Activated CD4-positive, alpha-beta T cell treated with anti-CD3 and anti-CD28 coated beads for 24 hours (primary cell): ENCODE data around the gene CDC34.
A peak's percentile ranks its signal among the peaks of the same experiment; 100 is the strongest.

Experiments used
- DNase-seq, 2 donors: peaks; one replicate each; pipeline ENCODE4 v3.0.0-alpha.2; 2020; ENCODE audit warnings: low read depth in 2 of 2

The CDC34 gene

DNA sequence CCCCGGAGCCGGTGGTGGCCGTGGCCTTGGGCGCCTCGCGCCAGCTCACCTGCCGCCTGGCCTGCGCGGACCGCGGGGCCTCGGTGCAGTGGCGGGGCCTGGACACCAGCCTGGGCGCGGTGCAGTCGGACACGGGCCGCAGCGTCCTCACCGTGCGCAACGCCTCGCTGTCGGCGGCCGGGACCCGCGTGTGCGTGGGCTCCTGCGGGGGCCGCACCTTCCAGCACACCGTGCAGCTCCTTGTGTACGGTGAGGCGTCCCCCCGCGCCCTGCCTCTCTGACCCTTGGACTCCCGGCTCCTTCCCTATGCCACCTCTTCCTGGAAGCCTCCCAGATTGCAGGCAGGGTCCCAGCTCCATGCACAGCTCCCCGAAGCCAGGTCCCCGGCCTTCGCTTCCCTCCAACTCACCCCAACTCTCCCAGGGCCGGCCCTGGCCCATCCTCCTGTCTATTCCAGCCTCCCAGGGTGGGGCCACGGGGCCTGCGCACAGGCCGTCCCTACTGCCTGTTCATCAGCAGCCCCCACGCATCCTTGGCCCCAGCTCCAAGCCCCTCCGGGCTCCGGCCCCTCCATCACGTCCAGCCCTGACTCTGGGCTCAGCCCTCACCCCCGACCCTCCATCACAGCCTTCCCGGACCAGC lies 33.6 kb upstream of the CDC34 start:
- no peak for DNase-seq

DNA sequence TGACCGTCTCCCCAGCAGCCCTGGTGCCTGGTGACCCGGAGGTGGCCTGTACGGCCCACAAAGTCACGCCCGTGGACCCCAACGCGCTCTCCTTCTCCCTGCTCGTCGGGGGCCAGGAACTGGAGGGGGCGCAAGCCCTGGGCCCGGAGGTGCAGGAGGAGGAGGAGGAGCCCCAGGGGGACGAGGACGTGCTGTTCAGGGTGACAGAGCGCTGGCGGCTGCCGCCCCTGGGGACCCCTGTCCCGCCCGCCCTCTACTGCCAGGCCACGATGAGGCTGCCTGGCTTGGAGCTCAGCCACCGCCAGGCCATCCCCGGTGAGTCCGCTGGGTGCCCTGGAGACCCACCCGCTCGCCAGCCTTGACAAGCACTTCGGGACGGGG lies 33.1 kb upstream of the CDC34 start:
- no peak for DNase-seq

DNA sequence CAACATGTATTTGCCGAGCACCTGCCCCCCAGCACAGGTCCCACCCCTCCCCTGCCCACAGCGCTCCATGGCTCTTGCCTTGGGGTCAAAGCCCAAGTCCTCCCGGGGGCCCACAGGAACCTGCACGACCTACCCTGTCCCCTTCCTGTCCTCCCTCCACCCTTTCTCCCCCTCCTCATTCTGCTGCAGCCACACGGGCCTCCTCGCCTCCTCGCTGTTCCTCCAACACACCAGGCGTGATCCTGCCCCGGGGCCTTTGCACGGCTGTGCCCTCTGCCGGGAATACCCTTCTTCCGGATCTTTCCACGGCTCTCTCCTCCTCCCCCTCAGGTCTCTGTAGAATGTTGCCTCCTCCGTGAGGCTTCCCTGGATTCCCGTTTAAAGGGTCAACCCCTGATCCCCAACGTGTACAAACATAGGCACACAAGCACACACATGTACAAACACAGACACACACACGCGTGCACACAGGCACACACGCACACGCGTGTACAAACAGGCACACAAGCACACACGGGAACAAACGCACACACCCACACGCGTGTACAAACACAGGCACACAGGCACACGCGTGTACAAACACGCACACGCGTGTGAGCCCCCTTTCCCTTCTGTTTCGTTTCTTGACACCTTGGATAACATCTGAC lies 32.5 kb upstream of the CDC34 start:
- no peak for DNase-seq

DNA sequence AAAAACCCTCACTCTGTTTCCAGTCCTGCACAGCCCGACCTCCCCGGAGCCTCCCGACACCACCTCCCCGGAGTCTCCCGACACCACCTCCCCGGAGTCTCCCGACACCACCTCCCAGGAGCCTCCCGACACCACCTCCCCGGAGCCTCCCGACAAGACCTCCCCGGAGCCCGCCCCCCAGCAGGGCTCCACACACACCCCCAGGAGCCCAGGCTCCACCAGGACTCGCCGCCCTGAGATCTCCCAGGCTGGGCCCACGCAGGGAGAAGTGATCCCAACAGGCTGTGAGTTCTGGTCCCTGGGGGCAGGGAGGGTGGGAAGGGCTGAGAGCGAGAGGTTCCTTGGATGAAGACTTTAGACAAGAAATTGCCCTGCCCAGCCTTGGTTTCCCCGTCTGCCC lies 29.9 kb upstream of the CDC34 start:
- DNase-seq: no peak

DNA sequence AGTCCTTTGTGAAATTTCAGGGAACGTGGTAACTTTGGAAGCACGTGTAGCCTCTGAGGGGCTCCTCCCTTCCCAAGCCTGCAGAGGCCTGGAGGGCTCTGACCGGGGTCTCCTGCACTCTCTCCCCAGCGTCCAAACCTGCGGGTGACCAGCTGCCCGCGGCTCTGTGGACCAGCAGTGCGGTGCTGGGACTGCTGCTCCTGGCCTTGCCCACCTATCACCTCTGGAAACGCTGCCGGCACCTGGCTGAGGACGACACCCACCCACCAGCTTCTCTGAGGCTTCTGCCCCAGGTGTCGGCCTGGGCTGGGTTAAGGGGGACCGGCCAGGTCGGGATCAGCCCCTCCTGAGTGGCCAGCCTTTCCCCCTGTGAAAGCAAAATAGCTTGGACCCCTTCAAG lies 26.9 kb upstream of the CDC34 start:
- no peak for DNase-seq

DNA sequence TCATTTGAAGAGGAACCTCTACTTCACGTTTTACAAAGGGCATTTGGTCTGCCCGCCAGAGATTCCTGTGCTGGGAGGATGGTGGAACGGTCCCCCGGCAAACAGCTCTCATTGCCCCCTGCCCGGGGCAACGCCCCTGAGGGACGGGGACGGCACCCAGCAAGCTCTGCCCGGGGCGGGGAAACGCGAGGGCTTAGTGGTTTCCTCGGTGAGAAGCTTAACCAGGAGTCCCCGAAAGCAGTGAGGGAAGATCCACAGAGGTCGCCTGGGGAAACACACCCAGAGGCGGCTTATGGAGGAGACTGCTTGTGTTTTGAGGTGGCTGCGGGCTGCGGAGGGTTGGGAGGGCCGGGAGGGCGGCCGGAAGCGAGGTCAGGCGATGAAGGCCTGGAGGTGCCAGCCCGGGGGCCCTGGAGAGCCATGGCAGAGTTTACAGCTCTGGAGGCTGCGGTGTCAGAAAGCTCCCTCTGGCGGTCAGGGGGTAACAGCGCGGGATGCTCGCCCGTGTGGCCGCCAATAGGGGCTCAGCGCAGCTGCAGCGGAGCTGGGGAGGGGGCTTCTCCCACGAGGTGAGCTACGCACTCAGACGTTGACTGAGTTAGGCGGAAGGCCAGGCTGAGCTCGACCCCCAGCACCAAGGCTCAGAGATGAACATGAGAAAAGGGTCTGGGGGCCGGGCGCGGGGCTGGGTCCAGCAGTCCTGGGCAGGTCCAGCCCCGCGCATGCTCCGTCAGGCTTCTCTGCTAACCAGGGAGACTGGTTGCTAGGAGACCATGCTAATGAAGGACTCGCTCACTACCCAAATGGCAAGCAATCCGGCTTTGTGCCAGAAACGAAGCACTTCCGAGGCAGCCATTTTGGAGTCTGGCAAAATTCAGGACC lies 24.9 kb upstream of the CDC34 start:
- peak; percentile 82 to 89 for DNase-seq

DNA sequence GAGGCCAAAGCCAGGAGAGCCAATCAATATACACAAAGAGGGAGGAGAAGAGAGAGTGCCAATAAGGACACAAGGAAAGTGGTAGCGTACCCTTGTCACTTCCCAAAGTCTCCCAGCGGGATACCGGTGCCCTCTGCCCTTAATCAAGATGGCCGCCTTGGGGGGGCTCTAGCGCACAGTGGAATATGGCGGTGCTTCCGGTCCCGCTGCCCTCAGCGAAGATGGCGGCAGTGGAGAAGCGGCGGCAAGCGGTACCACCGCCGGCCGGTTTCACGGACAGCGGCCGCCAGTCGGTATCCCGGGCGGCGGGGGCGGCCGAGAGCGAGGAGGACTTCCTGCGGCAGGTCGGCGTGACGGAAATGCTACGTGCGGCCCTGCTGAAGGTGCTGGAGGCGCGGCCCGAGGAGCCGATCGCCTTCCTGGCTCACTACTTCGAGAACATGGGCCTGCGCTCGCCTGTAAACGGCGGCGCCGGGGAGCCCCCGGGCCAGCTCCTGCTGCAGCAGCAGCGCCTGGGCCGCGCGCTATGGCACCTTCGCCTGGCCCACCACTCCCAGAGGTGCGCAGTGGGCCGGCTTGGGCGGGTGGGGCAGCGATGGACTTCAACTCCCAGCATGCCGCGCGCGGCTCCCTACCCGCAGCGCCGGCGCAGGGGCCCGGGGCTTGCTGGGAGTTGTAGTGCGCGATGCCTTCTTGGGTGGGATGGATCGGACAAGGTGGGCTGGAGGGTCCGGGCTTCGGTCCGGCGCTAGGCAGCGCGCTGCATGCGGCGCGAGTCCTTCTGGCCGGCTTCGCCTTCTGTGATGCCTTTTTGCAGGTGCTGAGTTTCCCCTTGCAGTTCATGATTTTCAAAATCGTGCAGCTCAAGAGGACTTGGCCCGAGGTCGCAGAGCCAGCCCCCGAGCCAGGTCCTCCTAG lies 24.0 kb upstream of the CDC34 start, which contains the start of gene TPGS1:
Gene TPGS1 (plus strand): TSS at position 212 of the 918 bp plus-strand sequence. CDS start 10 bp downstream, at position 222.
- peak; percentile 60 to 78 for DNase-seq

DNA sequence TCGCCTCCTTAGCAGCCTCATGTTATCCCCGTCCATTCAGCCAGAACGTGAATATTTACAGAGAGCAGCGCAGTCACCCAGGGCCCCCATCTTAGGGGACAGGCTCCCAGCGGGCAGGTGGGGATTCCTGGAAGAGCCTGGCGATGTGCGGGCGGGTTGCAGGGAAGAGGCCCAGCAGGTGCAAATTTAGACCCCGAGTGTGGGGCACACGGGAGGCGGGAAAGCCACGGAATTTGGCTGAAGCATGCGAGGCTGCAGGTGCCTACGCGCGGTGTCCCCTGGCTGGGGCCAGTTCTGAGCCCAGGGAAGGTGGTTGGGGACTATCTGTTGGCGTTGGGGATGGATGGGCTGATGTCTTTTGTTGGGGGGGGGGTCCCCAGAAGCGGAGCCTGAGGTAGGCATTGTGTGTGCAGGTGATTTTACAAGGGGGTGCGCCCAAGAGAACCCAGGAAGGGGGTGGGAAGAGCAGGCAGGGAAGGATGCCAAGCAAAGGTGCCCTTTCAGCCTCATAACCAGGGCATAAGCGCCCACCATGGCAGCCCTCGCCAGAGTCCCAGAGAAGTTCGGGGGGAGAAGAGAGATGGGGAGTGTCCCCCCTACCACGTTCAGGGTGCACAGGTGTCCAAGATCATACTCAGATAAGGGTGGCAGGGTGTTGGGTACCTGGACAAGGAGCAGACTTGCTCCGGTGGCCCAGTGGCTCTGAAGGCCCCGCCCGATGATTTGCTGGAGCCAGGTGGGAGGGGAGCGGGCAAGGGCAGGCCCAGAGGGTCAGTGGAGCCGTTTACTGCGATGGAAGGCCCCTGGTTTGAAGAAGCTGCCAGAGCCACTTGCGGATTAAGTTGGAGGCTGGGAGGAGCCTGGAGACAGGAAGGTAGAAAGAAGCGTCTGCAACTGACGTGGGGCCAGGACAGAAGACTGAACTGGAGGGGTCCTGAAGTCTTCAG lies 23.1 kb upstream of the CDC34 start:
- DNase-seq: no peak

DNA sequence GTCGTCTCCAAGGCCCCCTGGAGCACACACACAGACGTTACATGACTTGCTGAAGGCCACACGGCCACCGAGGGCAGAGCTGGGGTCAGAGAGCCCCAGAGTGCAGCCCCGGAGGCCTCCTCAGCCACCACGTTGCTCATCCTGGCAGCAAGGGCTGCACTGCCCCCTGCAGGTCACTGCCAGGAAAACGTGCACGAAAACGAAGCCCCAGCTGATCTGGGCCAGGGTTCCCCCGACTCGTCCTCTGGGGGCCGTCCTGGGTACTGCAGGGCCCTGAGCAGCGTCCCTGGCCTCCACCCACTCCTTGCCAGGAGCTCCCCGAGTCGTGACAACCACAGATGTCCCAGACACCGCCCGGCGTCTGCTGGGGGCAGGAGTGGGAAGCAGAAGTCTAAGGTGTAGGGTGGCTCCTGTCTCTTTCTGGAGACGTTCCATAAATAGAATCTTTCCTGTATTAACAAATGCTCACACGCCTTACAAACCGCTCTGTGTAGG lies 20.9 kb upstream of the CDC34 start:
- peak; percentile 87 to 94 for DNase-seq

DNA sequence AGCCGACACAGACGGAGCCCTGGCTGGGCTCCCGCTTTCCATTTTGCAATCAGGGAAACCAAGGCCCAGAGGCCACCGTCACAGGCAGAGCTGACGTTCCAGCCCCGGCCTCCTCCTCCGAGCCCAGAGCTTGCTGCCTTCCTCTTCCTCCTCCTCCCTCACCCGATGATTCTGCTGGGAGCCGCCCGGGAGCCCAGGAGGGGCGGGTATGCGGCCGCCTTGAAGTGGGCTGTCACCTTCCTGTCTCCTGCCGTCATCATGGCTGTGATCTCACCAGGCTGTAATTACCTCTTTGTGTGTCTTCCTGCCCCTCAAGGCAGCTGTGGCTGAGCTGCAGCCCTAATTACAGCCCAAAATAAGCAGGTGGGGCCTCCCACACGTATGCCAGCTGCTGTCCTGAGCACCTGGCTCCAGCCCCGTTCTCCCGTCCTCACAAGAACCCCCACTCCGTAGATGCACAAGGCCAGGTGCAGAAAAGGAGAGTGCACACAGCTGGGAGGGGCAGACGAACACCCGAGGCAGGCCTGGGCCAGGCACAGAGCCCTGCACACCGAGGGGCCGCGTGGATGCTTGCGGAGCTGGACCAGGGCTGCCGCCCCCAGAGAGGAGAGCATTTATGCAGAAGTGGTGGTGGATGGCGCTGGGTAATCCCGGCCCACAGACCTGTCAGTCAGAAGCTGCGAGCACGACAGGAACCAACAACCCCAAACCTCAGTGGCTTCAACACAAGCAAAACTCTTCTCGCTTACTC lies 20.3 kb upstream of the CDC34 start:
- DNase-seq: peak; percentile 43 to 55

DNA sequence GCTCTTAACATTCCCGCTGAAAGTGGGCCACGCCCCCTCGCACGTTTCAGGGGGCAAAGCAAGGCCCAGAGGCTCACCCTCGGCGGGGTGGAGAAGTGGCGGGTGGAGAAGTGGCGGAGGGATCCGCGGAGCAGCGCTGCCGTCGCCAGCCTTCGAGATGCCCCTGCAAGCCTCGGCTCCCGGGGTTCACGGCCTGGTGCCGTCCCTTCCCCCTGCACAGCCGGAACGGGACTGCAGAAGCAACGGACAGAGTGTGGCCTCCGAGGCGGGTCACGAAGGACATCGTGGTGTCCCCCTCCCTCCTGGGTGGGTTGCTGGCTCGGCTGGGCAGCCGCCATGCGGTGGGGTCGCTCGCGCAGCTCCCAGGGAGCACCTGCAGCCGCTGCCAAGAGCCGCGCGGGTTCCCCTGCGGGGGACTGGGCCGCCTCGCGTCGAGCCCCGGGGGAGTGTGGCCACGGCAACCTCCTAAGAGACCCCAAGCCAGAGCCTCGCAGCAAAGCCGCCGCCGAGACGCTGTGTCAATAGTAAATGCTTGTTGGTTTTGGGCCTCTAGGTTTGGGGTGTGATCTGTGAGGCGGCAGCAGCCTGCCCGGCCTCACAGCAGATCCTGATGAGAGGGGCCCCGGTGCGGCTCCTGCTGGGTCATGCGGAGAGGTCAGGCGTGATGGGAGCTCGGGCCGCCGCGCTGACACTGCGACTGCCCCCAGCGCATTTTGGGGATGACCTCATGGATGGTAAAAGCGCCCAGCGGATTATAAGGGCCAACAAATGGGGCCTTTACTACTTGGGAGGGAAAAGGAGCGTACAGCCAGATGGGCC lies 18.8 kb upstream of the CDC34 start:
- DNase-seq: no peak

DNA sequence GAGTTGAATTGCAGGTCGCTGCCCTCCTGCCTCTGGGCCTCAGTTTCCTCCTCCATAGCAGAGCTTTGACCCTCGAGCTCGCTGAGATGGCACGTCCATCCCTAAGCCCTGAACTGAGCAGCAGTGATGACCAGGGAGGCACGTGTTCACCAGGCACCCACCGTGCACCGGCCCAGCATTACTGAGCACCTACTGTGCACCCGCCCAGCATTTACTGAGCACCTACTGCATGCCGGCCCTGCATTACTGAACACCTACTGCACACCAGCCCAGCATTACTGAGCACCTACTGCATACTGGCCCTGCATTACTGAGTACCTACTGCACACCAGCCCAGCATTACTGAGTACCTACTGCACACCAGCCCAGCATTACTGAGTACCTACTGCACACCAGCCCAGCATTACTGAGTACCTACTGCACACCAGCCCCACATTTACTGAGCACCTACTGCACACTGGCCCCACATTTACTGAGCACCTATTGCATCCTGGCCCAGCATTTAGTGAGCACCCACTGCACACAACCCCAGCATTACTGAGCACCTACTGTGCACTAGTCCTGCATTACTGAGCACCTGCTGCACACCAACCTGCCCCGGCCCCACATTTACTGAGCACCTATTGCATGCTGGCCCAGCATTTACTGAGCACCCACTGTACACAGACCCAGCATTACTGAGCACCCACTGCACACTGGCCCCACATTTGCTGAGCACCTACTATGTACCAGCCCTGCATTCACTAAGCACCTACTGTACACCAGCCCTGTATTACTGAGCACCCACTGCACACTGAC lies 18.0 kb upstream of the CDC34 start:
- no peak for DNase-seq

DNA sequence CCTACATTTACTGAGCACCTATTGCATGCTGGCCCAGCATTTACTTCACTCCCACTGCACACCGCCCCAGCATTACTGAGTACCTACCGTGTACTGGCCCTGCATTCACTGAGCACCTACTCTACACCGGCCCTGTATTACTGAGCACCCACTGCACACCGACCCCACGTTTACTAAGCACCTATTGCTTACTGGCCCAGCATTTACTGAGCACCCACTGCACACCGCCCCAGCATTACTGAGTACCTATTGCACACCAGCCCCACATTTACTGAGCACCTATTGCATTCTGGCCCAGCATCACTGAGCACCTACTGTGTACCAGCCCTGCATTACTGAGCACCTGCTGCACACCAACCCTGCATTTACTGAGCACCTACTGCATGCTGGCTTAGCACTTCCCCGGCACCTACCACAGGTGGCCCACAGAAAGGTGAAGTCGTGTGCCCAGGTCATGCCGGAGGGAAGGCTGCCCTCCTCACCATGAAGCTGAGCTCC lies 17.3 kb upstream of the CDC34 start:
- DNase-seq: no peak

DNA sequence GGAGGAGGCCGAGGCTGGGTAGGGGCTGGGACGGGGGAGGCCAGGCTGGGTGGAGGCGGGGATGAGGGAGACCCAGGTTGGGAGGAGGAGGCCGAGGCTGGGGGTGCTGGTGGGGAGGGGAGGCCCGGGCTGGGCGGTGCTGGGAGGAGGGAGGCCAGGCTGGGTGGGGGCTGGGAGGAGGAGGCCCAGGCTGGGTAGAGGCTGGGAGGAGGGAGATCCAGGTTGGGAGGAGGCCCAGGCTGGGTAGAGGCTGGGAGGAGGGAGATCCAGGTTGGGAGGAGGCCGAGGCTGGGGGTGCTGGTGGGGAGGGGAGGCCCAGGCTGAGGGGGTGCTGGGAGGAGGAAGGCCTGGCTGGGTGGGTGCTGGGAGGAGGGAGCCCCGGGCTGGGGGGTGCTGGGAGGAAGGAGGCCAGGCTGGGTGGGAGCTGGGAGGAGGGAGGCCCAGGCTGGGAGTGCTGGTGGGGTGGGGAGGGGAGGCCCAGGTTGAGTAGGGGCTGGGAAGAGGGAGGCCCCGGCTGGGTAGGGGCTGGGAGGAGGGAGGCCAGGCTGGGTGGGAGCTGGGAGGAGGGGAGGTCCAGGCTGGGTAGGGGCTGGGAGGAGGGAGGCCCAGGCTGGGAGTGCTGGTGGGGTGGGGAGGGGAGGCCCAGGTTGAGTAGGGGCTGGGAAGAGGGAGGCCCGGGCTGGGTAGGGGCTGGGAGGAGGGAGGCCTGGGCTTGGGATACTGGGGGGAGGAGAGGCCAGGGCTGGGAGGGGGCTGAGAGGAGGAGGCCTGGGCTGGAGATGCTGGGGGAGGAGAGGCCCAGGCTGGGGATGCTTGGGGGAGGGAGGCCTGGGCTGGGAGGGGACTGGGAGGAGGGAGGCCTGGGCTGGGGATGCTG lies 13.6 kb upstream of the CDC34 start:
- no peak for DNase-seq

DNA sequence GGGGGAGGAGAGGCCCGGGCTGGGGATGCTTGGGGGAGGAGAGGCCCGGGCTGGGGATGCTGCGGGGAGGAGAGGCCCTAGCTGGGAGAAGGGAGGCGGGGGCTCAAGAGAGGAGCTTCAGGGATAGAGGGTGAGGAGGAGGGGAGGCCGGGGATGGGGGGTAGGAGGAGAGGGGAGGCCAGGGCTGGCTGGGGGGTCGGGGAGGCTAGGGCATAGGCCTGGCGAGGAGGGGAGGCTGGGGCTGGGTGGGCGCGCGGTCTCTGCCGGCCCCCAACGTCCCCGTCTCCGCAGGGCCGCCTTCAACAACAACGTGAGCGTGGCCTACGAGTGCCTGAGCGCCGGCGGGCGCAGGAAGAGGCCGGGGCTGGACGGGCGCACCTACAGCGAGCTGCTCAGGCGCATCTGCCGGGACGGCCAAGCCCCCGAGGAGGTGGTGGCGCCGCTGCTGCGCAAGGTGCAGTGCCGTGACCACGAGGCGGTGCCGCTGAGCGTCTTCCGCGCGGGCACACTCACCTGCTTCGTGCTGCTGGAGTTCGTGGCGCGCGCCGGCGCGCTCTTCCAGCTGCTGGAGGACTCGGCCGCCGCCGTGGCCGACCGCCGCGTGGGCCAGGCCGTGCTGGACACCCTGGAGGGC lies 12.8 kb upstream of the CDC34 start:
- DNase-seq: peak in 1 of 2 donors; percentile 44

DNA sequence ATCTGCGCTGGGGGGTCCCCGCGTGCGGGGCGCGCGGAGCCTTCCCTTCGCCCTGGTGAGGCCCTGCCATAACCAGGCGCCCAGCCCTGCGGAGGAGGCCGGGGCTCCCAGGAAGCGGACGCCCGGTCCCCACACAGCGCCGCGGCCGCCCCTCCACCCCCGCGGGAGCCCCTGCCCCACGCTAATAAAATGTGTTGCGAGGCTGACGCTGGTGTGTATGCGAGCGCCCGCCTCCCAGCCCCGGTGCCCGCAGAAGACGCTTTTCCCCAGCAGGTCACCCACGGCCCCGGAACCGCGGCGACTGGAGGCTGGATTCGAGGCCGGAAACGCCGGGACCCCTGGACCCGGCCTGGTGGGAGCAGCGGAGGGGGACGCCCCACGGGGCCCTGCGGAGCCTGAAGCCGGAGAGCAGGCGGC lies 12.1 kb upstream of the CDC34 start:
- no peak for DNase-seq
